Epithelial cell of proximal tubule (primary cell): ENCODE measurements around the gene CEP135. TPM values are rescaled to one million over a fixed set of nuclear protein-coding genes. Genes with fewer than 3 reads are reported as not detected.

Experiments
- DNase-seq: peaks from one replicate; pipeline ENCODE4 v3.0.0-alpha.2; 2011; ENCODE audit warnings: low read depth
- H3K4me3 ChIP-seq: 2 replicates; pipeline ENCODE4 v1.5.1; 2011; ENCODE audit warnings: low read depth, mild to moderate bottlenecking, low read length
- total RNA-seq: library from RNA; depleted of rRNA; stranded (reverse); fragments of >200 nt; gene quantifications from 2 replicates; pipeline ENCODE4 v1.2.3, GENCODE V29; 2015
- TF ChIP-seq, protein P1 (sequence below): conservative IDR thresholded peaks from 2 replicates; pipeline ENCODE4 v1.5.1; 2012; ENCODE audit warnings: low read depth, mild to moderate bottlenecking, low read length

The CEP135 gene
- total RNA-seq, 1 donor from 2014 or later, result 7.8 TPM

DNA sequence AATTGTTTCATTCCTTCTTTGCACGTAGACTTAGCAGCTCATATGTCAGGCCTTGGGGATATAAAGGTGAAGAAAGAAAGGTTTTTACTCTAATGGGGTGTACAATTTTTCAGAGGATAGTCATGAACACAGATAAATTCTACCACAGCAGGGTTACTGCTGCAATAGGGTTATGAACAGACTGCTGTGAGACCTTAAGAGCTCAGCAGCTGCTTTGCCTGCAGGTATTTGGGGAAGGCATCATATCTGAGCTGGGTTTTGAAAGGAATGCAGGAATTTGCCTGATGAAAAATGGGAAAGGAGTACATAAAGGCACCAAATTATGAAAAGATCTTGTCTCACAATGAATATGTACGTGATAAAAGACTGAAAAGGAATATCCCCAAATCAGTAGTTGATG lies 128.9 kb downstream of the CEP135 start:
- DNase-seq, result no peak
- H3K4me3 ChIP-seq, result no peak overlapping the region
- TF ChIP-seq, protein P1, sequence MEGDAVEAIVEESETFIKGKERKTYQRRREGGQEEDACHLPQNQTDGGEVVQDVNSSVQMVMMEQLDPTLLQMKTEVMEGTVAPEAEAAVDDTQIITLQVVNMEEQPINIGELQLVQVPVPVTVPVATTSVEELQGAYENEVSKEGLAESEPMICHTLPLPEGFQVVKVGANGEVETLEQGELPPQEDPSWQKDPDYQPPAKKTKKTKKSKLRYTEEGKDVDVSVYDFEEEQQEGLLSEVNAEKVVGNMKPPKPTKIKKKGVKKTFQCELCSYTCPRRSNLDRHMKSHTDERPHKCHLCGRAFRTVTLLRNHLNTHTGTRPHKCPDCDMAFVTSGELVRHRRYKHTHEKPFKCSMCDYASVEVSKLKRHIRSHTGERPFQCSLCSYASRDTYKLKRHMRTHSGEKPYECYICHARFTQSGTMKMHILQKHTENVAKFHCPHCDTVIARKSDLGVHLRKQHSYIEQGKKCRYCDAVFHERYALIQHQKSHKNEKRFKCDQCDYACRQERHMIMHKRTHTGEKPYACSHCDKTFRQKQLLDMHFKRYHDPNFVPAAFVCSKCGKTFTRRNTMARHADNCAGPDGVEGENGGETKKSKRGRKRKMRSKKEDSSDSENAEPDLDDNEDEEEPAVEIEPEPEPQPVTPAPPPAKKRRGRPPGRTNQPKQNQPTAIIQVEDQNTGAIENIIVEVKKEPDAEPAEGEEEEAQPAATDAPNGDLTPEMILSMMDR, result no peak

DNA sequence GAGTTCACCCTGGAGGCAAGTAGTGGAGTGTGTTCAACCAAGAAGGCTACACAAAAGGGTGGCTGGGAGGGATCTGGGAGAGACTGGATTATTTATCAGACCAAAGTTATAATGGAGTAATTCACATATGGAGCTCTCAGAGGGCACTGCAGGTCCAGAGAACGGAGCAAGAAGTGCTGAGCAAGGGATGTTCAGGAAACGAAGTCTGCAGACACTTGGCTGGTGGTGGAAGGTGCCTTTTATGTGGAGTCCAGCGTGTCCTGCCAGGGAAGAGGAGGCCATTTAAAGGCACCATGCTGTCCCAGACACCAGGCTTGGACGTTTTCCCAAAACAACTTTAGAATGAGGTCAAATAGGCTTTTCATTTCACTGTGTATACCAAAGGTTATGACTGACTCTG lies 130.1 kb downstream of the CEP135 start:
- TF ChIP-seq, protein P1, result no peak
- H3K4me3 ChIP-seq, result no peak overlapping the region
- no peak for DNase-seq

DNA sequence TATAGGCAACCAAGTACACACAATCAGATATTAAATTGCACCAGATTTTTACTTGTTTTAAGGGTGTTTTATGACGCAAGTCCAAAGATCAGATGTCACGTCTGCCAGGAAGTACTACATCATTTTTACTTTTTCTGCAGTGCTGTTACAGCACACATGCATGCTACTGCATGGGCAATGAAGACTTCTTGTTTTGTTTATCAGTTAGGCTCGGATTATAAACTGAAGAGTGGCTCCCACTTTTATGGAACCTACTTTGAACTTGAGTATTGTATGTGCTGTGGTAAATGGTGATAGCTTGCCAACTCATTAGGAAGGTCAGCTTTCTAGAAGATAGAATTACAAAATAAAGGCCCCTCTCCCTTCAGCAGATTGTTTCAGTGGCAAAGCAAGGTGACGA lies 131.6 kb downstream of the CEP135 start:
- H3K4me3 ChIP-seq, result no peak overlapping the region
- TF ChIP-seq, protein P1, result no peak
- DNase-seq, result no peak

DNA sequence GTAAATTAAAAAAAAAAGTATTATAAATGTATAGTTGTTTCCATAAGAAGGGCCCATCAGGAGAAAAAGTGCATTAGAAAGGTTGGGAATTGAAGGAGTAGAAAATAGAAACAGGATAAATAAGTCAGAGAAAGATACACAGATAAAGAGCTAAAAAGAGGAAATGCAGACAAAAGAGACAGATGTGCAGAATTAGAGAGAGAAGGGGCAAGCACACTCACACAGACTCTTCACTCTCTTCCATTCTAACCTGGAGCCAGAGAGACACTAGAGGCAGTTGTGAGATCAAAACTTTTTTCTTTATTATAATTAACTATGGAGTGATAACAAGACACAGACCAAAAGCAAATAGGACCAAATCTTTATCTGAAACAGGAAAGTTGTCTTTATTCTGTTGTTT lies 134.1 kb downstream of the CEP135 start:
- H3K4me3 ChIP-seq, result no peak overlapping the region
- TF ChIP-seq, protein P1, result no peak
- no peak for DNase-seq

Other genes with a start within 250 kb of the CEP135 start
- gene EXOC1L, start 129.2 kb upstream of the CEP135 start, total RNA-seq, result not detected in 2 replicates
- 16.8 and 19.2 TPM in 2 replicates for gene EXOC1, start 95.3 kb upstream of the CEP135 start, total RNA-seq